Hematopoietic multipotent progenitor cell treated with erythropoietin and hydrocortisone succinate and interleukin-3 and kit ligand, for 4 days (in vitro differentiated cells): ENCODE data around the gene DPP7.
A peak's percentile ranks its signal among the peaks of the same experiment; 100 is the strongest.
"Not testable (repeated sequence)": the region's sequence is repeated elsewhere in the genome, so short reads cannot be mapped to it uniquely, and the experiment has no call there.

Source experiments
- DNase-seq: peaks from one replicate; pipeline ENCODE4 v3.0.0-alpha.2; 2015

The DPP7 gene

DNA sequence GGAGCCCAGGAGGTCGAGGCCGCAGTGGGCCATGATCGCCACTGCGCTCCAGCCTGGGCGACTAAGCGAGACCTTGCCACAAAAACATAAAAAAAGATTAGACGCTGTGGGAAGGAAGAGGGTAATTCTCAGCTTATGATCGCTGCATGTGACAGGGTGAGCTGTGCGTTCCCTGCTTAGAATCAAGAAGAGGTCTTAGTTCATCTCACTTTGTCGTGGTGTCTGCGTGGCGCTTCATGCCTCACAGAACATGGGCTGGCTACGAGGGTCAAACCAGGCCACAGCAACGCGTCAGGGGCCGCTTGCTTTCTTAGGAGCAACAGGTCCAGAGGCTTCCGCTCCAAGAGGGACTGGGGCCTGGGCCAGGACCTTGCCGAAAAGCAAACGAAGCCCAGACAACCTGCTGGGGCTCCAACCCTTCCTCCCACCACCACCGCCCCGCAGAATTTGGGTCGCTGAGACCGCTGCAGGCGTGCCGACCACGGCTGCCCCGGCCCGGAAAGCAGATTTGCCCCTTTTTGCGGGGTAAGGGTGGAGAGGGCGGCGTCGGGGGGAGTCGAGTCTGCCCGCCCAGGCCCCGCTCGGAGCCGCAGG is 14.4 kb upstream of the DPP7 start:
- peak; percentile 41 for DNase-seq

DNA sequence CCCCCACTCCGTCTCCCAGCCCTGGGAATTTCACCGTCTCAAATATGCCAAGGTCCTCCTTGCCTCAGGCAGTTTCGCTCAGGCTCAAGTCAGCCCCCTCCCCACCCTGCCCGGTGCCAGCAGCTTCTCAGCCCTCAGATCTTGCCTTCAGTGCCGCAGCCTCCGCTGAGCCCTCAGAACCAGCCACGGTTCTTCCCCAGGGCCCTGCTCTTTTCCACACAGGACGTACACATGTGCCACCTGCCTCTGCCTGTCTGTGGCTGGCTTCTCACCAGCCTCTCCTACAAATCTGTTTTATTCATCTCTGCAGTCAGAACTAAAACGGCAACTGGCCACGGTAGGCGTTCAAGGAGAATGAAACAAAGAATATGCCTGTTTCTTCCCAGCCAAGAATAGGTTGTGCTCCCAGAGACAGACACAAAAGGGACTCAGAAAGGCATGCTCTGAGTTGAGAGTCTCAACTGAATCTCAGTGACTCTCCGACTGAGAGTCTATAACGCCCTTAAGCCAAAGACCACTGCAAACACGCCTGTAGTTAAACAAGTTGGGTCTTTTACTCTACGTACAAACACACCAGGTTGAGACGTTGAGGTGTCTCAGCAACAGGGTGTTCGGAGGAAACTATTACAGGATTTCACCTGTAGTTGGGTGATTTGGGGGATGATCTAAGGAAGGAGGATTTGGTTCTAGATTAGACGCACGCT is 13.8 kb upstream of the DPP7 start:
- DNase-seq: peak; percentile 42

DNA sequence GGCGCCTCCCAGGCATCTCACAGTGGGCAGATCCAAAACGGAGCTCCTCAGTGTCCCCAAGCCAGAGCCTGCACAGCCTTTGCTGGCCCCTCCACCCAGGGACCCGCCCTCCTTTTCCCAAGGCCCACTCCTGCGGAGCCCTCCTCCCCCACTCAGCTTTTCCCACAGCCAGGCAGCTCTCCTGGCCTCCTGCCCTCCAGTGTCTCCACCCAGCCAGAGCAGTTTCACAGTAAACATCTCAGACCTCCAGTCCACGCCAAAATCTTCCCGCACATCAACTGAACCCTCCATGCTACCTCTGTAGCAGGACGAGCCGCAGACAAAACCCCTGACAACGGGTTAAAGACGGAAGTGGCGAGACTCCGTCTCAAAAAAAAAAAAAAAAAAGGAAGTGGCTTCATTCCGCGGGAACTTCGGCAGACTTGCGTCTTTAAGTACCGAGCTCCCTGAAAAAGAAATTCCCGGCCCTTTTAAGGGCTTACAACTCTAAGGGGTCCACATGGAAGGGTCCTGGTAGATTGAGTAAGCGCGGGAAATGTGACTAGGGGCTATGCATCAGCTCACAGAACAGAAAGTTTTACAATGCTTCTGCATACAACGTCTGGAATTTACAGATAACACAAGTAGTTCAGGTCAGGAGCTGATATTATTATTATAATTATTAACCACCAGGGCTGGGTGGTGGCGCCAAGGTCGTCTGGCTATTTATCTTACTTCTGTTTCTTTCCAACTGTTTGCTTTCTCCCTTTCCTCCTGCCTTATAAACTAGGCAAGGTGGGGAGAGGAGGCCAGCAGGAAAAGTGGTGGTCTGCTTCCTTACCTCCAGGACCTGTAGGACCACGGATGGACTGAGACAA is 13.0 kb upstream of the DPP7 start:
- DNase-seq: peak; percentile 92

DNA sequence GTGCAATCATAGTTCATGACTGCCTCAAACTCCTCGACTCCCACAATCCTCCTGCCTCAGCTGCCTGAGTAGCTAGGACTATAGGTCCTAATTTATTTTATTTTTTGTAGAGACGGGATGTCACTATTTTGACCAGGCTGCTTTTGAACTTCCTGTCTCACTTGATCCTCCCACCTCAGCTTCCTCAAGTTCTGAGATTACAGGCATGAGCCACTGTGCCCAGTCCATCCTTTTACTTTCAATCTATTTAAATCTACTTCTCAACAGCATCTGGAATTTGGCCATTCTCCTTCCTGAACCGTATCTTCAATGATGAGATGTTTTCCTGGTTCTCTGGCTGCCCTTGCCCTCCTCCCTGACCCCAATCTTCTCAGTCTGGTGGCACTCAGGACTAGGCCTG is 12.3 kb upstream of the DPP7 start:
- DNase-seq: peak; percentile 40

DNA sequence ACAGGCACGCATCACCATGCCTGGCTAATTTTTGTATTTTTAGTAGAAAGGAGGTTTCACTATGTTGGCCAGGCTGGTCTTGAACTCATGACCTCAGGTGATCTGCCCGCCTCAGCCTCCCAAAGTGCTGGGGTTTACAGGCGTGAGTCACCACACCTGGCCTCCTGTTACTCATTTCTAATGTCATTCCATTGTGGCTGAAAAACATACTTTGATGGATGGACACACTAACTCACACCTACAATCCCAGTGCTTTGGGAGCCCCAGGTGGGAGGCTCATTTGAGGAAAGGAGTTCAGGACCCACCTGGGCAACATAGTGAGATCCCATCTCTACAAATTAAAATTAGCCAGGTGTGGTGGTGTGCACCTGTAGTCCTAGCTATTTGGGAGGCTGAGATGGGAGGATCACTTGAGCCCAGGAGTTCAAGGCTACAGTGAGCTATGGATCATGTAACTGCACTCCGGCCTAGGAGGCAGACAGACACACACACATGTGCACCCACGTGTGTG is 9.5 kb upstream of the DPP7 start:
- DNase-seq: not testable (repeated sequence)

DNA sequence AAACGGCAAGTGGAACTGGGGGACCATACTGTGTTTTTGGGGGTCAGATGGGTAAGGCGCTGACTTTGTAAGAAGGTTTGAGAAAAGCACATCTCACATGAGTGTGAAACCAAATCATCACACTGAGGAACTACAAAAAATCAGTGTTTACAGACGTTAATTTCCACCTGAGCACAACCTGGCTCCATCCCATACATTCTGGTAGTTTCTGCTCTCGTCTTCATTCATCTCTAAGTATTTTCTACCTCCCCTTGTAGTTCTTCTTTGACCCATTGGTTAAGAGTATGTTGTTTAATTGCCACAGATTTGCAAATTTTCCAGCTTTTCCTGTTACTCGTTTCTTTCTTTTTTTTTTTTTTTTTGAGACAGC is 8.9 kb upstream of the DPP7 start:
- no peak for DNase-seq

DNA sequence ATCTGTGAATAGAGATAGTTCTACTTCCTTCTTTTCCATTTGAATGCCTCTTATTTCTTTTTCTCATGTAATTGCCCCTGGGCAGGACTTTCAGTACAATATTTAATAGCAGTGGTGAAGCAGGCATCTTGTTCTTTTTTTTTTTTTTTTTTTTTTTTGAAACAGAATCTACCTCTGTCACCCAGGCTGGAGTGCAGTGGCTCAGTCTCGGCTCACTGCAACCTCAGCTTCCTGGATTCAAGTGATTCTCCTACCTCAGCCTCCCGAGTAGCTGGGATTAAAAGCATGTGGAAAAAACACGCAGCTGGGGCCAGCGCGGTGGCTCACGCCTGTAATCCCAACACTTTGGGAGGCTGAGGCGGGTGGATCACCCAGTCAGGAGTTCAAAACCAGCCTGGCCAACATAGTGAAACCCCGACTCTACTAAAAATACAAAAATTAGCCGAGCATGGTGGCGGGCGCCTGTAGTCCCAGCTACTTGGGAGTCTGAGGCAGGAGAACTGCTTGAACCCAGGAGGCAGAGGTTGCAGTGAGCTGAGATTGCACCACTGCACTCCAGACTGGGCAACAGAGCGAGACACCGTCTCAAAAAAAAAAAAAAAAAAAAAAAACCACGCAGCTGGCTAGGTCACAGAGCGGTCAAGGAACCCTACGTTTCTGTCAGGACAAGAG is 8.4 kb upstream of the DPP7 start:
- not testable (repeated sequence) for DNase-seq

DNA sequence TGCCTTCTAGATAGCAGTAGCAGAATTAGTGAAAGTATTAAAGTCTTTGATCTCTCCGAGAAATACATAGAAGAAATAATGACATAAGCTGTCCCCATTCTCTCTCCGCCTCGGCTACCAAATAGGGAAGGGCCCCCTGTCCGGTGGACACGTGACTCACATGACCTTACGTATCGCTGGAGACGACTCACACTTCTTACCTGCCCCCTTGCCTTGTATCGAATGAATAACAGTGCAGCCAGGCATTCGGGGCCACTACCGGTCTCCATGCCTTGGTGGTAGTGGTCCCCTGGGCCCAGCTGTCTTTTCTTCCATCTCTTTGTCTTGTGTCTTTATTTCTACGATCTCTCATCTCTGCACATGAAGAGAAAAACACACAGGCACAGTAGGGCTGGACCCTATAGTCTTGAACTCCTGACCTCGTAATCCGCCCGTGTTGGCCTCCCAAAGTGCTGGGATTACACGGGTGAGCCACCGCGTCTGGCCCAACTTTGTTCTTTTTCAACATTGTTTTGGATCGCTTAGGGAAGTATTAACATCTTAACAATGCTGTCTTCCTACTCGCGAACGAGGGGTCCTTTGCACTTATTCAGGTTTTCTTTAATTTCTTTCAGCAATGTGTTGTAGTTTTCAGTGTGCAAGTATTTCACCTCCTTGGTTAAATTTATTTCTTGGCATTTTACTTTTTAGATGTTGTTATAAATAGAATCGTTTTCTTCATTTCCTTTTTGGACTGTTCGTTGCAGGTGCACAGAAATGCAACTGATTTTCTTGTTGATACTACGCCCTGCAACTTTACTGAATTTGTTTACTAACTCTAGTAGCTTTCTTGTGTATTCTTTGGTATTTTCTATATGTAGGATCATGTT is 7.6 kb upstream of the DPP7 start:
- DNase-seq: not testable (repeated sequence)

DNA sequence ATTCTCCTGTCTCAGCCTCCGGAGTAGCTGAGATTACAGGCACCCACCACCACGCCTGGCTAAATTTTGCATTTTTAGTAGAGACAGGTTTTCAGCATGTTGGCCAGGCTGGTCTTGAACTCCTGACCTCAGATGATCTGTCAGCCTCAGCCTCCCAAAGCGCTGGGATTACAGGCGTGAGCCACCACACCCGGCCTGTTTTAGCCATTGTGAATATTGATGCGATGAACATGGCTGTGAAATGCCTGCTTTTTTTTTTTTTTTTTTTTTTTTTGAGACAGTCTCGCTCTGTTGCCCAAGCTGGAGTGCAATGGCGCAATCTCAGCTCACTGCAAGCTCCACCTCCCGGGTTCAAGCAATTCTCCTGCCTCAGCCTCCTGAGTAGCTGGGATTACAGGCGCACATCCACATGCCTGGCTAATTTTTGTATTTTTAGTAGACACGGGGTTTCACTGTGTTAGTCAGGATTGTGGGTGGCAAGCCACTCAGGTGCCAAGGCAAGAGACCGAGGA is 3.6 kb upstream of the DPP7 start:
- not testable (repeated sequence) for DNase-seq

DNA sequence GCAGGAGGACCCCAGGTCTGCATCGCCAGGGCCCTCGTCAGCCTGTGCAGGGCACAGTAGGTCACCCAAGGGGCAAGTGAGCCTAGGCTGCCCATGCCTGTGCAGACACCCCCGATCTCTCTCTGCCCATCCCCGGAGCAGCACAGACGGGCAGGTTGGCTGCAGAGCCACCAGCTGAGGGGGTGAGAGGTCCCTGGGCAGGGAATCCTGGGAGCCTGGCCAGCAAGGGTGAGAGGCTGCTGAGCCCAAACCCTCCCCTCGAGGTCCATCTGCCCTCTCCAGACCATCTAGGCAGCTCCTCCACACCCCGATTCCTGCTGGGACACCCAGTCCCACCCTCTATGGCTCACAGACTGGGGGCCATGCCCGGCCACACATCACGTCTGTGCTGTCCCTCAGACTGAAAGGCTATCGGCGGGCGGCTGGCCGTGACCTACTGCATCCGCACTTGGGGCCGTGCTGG is 2.8 kb upstream of the DPP7 start:
- no peak for DNase-seq

DNA sequence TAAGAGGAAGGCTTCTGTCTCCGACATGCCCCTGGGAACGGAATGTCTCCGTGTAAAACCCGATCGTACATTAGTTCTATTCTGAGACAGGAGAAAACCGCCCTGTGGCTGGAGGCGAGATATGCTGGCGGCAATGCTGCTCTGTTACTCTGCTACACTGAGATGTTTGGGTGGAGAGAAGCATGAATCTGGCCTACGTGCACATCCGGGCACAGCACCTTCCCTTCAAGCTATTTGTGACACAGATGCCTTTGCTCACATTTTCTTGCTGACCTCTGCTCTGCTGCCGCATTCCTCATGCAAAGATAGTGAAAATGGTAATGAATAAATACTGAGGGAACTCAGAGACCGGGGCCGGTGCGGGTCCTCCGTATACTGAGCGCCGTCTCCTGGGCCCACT is 2.2 kb upstream of the DPP7 start:
- DNase-seq: no peak

DNA sequence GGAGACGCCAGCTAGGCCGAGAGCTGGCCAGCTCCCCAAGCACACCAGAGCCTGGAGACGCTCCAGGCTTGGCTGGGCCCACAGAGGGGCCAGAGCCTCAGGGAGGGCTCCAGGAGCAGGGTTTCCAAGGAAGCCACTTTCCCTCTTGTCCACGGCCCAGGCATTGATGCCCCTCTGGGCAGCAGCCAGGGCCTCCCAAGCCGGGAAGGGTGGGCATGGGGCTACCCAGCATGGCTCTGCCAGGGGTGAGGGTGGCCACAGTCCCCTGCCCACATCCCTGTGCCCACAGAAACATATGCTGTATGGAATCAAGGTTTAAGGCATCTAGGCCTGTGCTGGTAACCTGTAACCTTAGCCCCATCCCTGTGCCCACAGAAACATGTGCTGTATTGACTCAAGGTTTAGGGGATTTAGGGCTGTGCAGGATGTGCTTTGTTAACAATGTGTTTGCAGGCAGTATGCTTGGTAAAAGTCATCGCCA is 1.5 kb upstream of the DPP7 start:
- DNase-seq: no peak

DNA sequence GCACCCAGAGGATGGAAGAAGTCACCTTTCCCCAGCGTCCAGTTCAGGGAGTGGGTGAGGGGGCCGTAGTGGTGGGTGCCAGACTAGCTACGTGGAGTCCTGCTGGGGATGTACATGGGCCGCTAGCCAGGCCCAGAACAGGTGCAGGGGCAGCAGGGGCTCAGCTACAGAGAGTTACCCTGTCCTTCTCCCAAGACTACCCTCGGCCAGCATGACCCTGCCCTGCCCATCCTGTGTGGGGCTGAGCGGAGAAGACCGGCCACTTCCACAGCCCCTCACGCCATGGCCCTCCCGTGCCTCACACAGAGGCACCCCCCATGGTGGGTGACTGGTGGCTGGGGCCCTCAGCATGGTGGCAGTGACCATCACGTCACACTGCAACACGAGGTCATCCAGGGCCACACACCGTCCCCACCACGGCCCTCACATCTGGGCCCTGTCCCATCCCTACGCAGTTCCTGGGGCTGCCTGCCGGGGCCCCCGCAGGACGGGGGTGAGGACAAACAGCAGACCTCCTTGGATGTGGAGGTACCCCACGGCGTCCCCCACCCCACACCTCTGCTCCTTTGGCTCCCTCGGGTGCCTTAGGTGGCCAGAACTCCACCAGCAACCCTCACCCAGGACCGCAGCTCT is 977 bp upstream of the DPP7 start:
- DNase-seq: no peak

DNA sequence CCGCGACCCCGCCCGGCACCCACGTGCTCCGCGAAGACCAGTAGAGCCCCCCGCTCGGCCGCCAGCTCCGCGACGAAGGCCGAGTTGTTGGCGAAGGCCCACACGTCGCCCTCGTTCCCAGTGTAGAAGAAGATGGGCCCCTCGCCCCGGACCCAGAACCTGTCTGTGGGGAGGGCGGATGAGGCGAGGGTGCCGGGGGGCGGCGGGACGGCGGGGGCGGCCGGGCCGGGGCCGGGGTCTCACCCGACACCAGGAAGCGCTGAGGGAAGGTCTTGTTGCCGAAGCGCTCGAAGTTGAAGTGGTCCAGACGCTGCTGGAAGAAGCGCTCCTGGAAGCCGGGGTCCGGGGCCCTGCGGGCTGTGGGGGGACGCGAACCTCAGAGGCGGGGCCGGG is 317 bp downstream of the DPP7 start:
- DNase-seq: no peak

DNA sequence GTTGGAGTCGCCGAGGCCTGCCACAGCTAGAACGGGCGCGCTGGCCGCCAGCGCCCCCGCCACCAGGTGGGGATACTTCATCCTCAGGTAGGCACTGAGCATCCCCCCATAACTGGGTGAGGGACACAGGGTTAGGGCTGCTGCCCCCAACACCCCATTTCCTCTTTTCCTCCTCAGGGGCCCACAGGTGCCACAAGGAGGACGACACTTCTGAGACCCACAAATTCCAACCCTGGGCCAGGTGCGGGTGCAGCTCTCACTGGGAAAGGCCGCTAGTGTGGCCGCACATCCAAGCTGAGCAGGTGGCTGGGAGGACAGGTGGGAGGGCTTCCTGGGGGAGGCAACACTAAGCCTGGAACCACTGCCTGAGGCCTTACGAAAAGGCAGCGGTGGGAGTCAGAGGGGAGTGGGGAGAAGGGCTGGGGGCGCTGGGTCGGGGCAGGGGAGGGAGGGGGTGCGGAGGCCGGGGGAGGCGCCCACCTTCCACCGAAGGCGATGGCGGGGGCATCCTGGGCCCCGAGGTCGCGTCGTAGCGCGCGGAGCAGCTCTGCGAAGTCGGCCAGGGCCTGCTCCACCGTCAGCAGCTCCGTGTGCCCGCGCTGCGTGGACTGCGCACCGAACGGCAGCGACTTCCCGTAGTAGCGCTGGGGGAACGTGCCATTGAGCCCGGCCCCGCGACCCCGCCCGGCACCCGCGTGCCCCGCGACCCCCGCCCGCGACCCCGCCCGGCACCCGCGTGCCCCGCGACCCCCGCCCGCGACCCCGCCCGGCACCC is 961 bp downstream of the DPP7 start:
- DNase-seq: peak; percentile 69

DNA sequence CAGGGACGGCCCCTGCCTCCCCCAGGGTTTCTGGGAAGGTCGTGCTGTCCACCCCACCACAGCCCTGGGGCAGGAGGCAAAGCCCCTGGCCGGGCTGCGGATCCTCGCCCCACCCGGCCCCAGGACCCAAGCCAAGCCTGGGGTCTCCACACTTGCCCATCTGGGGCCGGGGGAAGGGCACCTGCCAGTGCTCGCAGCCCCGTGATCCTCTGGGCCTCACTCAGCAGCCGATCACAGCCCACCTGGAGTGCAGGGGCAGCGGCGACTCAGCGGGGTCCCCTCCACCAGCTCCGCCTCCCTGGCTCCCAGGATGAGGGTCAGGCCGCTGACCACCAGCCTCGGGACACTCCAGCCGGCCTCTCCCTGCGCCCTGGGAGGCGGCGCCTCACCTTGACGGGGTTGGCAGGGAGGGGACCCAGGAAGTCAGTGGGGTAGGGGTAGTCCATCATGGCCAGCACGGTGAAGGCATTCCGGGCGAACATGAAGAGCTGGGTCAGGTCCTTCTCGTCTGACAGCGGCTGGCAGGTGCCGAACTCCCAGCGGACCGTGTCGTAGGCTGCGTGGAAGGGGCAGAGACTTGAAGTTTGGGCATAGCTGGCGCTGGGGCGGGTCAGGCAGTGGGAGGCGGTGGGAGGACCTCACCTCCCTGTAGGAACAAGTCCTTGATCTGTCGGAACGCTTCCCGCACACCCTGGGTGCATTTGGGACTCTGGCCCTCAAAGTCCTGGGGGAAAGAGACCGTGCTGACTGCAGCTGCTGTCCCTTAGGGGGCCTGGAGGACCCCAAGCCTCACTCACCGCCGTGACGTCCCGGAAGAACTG is 1.8 kb downstream of the DPP7 start:
- DNase-seq: no peak

DNA sequence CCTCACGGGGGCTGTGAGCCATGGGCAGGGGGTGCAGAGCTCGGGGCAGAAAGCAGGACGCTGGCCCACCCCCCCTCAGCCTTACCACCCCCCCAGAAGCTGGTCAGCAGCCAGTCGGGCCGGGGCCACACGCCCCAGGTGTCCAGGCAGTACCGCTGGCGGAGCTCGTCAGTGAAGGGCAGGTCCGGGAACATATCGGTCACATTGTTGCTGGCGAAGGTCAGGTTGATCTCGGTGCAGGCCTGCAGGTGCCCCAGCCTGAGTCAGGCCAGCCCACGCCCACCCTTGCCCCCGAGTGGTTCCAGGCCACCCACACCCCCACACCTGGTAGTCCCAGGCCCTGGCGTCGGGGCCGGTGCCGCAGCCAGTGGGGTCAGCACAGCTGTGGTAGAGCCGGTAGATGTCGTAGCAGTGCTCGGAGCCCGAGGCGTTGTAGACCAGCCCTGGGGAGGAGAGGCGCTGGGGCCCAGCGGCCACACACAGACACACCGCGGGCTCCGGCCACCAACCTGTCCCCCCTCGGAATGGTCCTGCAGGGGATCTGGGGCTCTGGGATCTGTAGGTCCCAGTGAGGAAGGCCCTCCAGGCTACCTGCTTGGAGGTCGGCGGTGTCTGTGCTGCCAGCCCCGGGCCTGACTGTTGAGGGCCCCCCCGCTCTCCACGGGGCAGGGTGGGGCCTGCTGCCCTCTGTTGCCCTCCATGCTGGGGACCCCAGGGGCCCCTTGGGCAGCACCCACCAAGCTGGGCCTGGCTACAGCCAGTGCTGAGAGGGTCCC is 2.6 kb downstream of the DPP7 start:
- DNase-seq: no peak

DNA sequence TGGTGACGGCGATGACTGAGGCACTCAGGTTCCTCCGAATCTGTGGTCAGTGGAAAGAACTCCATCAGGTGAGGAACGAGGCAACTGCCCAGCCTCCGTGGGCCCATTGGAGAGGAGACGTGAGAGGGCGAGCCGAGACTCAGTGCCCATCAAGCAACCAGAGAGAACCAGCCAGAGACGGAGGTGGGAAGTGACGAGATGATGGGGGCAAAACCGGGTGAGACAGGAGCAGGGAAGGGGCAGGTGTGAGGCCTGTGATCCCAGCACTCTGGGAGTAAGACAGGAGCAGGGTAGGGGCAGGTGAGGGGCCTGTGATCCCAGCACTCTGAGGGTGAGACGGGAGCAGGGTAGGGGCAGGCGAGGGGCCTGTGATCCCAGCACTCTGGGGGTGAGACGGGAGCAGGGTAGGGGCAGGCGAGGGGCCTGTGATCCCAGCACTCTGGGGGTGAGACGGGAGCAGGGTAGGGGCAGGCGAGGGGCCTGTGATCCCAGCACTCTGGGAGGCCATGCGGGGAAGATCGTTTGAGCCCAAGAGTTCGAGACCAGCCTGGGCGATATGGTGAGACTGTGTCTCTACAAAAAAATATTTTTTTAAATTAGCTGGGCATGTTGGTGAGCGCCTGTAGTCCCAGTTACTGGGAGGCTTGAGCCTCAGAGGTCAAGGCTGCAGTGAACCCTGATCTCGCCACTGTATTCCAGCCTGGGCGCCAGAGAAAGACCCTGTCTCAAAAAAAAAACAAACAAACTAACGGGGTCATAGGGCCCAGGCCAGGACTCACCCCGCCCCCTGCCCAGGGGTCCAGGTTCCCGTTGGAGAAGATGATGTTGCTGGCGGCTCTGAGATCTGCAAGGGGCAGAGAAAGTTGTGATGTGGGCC is 3.4 kb downstream of the DPP7 start:
- DNase-seq: no peak
